ENCODE results near the gene AQP6.
A peak's percentile ranks its signal among the peaks of the same experiment; 100 is the strongest.

The AQP6 gene

GRCh38 chr12:49942921-49943624 is 29.7 kb upstream of the AQP6 start:
- FAIRE-seq (no peak), DNase-seq (ENCODE audit: low spot score) (no peak)

GRCh38 chr12:49943625-49943960 is 29.2 kb upstream of the AQP6 start:
- FAIRE-seq (no peak), DNase-seq (ENCODE audit: low spot score) (no peak)

GRCh38 chr12:49944046-49944445 is 28.7 kb upstream of the AQP6 start:
- no peak for DNase-seq (ENCODE audit: low spot score)
- no peak for FAIRE-seq

- FAIRE-seq (no peak), DNase-seq (ENCODE audit: low spot score) (no peak)
Observed at GRCh38 chr12:49944718-49945117, 28.0 kb upstream of the AQP6 start.

DNA sequence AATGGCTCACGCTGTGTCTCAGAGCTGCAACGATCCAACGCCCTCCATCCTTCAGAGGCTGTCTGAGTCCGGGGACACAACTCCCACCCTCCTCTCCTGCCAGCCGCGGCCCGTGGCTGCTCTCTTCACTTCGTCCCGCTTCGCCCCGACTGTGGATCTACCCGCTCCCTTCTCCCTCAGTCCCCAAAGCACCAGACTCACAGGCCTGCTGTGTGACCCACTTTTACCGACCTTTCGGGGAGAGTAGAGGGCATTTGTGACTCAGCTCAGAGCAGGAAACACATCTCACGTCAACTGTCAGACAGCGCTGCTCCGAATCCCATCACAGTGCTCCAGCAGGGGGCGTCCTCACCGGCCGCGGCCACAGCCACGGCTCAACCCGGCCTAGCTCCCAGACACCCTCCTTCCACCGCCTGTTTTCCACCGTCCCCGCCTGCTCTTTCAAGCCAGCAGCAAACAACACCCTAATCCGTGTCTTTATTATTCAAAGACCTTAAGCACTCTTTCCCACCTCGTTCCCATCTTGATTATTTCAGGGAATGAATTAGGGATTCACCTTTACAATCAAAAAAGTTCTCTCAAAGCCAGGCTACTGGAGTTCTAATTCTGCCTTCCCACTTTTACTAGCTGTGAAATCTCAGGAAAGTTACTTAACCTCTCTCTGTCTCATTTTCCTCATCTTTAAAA is 27.2 kb upstream of the AQP6 start:
- FAIRE-seq: peak; percentile 80
- peak; percentile 90 for DNase-seq (ENCODE audit: low spot score)

GRCh38 chr12:49946086-49946485 is 26.7 kb upstream of the AQP6 start:
- FAIRE-seq (no peak), DNase-seq (ENCODE audit: low spot score) (no peak)

GRCh38 chr12:49946497-49946896 is 26.2 kb upstream of the AQP6 start:
- FAIRE-seq: no peak
- no peak for DNase-seq (ENCODE audit: low spot score)

DNA sequence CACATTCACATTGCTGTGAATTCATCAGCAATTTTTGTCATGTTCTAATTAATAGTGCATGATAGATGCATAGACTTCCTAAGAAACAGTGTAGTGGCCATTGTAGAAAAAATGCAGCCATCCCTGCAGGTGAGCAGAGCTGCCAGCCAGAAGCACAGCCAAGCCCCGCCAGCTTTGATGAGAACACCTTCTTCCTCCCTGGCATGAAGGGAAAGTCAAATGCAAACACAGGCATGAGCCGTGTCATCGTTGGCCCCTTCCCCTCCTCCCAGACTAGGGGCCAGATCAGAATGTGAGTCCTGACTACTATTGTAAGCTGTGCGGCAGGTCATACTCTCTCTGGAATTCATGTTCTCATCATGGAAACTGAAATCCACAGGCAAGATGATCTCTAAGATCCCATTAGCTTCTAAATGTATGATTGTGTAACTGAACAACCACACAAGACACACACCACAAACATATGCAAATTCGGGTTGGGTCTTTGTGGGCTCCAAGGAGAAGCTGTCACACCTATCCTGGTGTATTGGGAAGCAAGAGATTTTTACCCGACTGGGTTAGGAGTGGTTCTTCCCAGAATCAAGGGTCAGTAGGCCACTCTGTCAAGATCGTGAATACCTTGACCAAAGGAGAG is 25.0 kb upstream of the AQP6 start:
- FAIRE-seq: no peak
- DNase-seq (ENCODE audit: low spot score): no peak

GRCh38 chr12:49948866-49949845 is 23.6 kb upstream of the AQP6 start:
- DNase-seq (ENCODE audit: low spot score) (no peak), FAIRE-seq (no peak)

DNA sequence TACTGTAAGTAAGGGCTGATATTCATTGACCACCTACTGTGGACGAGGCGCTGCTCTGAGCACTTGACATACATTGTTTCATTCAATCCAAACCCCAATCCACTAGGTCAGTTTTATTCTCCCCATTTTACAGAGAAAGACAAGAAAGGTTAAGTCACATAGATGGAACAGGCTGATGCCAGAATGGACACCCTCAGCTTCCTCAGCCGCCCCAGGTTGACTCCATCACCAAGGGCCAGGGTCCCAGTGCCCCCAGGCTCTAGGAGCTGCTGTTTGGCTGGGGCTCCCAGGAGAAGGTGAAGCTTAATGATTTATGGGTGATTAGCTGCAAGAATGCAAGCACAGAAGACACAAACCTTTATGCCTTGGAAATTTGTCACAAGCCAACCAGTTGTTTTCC is 22.9 kb upstream of the AQP6 start:
- no peak for DNase-seq (ENCODE audit: low spot score)
- FAIRE-seq: no peak

- no peak for DNase-seq (ENCODE audit: low spot score)
- FAIRE-seq: no peak
Observed at GRCh38 chr12:49950273-49951251, 22.2 kb upstream of the AQP6 start, which contains the start of gene AQP2. AQP2 (plus strand) TSS chr12:49950737; CDS start chr12:49950831, 94 bp downstream.

DNA sequence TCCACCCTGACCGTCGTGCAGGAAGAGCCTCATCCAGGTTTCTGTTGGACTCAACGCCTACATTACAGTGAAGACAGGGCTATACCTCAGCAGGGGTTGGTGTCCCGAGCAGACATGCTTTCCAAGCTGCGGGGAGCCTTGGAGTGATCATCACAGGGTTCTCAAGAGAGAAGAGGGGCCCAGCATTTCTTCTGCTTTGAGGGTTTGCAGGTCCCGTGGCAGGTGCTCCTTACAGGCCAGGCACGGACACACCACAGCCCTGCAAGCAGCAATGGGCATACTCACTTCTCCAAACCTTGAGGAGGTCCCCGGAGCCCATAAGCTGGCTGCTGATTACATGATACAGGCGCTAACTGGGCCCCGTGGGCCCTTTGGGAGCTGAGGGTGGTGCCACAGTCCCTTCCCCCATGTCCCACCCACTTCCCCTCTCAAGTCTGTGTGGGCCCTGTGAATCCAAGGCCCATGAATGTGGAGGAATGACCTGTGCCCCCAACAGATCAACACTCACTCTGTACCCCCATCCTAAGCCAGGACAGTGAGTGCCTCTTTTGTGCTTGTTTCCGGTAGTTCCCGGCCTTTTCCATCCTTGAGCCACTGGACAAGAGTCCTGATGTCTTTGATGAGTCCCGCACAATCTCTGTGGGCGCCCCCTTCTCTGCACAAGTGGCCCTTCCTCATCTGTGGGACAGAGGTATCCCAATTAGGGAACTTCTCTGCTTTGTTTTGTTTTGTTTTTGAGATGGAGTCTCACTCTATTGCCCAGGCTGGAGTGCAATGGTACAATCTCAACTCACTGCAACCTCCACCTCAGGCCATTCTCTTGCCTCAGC is 21.1 kb upstream of the AQP6 start:
- DNase-seq (ENCODE audit: low spot score) (no peak), FAIRE-seq (no peak)

DNA sequence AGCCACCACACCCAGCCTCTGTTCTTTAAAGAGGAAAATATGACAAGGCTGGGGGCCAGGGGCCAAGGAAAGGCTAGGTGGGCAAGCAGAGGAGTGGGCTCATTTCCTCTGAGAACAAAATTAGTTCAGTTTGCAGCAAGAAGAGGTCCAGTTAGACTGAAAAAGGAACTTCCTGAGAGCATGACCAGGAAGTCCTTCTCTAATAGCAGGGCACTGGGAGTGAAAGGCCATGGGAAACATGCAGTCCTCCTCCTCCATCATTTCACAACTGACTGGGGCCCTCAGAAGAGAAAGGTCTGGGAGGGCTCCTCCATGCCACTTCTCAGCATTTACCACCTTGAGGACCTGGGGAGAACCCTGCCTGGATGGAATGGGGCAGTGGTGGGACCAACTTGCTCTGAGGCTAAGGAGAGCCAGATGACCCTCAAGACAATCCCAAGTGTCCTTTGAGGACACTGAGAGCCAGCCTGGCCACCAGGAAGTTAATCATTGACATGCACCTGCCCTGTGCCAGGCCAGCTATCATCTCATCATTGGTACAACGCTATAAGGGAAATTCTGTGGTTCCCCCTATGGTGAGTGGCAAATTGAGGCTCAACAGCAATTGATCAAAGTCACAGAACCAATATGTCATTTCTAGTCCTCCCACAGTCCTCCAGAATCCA is 20.2 kb upstream of the AQP6 start:
- DNase-seq (ENCODE audit: low spot score) (no peak), FAIRE-seq (no peak)

DNA sequence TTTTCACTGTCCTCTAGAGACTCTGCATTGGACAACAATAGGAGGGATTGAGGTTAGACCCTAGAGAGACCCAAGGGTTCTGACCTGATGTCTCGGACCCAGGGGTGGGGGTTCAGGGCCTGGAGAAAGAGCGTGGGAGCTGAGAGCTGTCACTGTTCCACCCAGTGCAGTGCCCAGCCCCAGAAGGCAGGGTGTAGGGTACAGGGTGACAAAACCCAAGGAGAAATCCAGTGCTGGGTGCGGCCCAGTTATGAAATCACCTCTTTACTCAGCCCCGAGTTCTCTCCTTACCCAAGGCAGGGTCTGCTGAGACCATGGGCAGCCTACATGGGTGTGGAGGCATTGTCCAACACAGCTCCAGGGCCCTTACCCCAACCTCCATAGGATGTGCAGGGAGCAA is 19.6 kb upstream of the AQP6 start:
- DNase-seq (ENCODE audit: low spot score) (no peak), FAIRE-seq (no peak)

GRCh38 chr12:49953961-49954846 is 18.5 kb upstream of the AQP6 start:
- DNase-seq (ENCODE audit: low spot score) (no peak), FAIRE-seq (no peak)

- no peak for DNase-seq (ENCODE audit: low spot score)
- no peak for FAIRE-seq
Observed at GRCh38 chr12:49954863-49955830, 17.6 kb upstream of the AQP6 start.
